HepG2 (cell line): ENCODE data around the gene UPB1. TPM values are rescaled to one million over a fixed set of nuclear protein-coding genes. Genes with fewer than 3 reads are reported as not detected.

Experiments
- BCL6 ChIP-seq: IDR thresholded peaks from 2 replicates; pipeline ENCODE4 v1.6.1; 2016; ENCODE audit warnings: missing genetic modification reagents, missing compliant biosample characterization
- BHLHE40 ChIP-seq: IDR thresholded peaks from 2 replicates; pipeline ENCODE4 v1.6.1; 2011; ENCODE audit warnings: low read length, improper control_type of control experiment
- CBFB ChIP-seq: sonication (generic); formaldehyde crosslinking; IDR thresholded peaks from 2 replicates; pipeline ENCODE4 v1.4.0; 2020; ENCODE audit warnings: missing genetic modification reagents
- ERF ChIP-seq: IDR thresholded peaks from 2 replicates; pipeline ENCODE4 v1.6.1; 2018; ENCODE audit warnings: missing biosample characterization, missing genetic modification reagents
- ETV5 ChIP-seq: IDR thresholded peaks from 2 replicates; pipeline ENCODE4 v1.6.1; 2018; ENCODE audit warnings: missing biosample characterization, missing genetic modification reagents, inconsistent platforms, borderline replicate concordance
- GATAD2A ChIP-seq: IDR thresholded peaks from 2 replicates; pipeline ENCODE4 v1.6.1; 2016
- GZF1 ChIP-seq: sonication (generic); formaldehyde crosslinking; IDR thresholded peaks from 2 replicates; pipeline ENCODE4 v1.5.1; 2020; ENCODE audit warnings: mild to moderate bottlenecking, missing genetic modification reagents
- ISX ChIP-seq: sonication (generic); formaldehyde crosslinking; conservative IDR thresholded peaks from 2 replicates; pipeline ENCODE4 v1.5.0; 2020; ENCODE audit warnings: missing genetic modification reagents
- KDM6A ChIP-seq: IDR thresholded peaks from 2 replicates; pipeline ENCODE4 v1.6.1; 2016; ENCODE audit warnings: low read depth
- MAFF ChIP-seq: IDR thresholded peaks from 2 replicates; pipeline ENCODE4 v1.6.1; 2011; ENCODE audit warnings: low read depth, low read length, improper control_type of control experiment
- NFYB ChIP-seq: sonication (generic); formaldehyde crosslinking; IDR thresholded peaks from 2 replicates; pipeline ENCODE4 v1.4.0; 2020; ENCODE audit warnings: missing genetic modification reagents
- PCBP1 ChIP-seq: fragments of 200-400 bp; formaldehyde crosslinking; IDR thresholded peaks from 2 replicates; pipeline ENCODE4 v1.6.1; 2017; ENCODE audit warnings: mild to moderate bottlenecking, low read depth, low read length, borderline replicate concordance
- RNF219 ChIP-seq: sonication (generic); formaldehyde crosslinking; IDR thresholded peaks from 2 replicates; pipeline ENCODE4 v1.5.0; 2020; ENCODE audit warnings: mild to moderate bottlenecking, missing genetic modification reagents
- SNAPC2 ChIP-seq: sonication (generic); formaldehyde crosslinking; IDR thresholded peaks from 2 replicates; pipeline ENCODE4 v1.8.1; 2022; ENCODE audit warnings: mild to moderate bottlenecking, missing genetic modification reagents
- SP4 ChIP-seq: sonication (generic); formaldehyde crosslinking; IDR thresholded peaks from 2 replicates; pipeline ENCODE4 v1.8.1; 2023; ENCODE audit warnings: mild to moderate bottlenecking, missing genetic modification reagents
- SPEN ChIP-seq: sonication (generic); formaldehyde crosslinking; IDR thresholded peaks from 2 replicates; pipeline ENCODE4 v1.5.1; 2020; ENCODE audit warnings: low read depth, mild to moderate bottlenecking, missing genetic modification reagents
- SRSF4 ChIP-seq: fragments of 200-400 bp; formaldehyde crosslinking; IDR thresholded peaks from one replicate; pipeline ENCODE4 v1.6.1; 2018; ENCODE audit warnings: mild to moderate bottlenecking, low read depth, low read length, moderate library complexity; ENCODE audit not compliant: poor library complexity, severe bottlenecking
- ZKSCAN8 ChIP-seq: IDR thresholded peaks from 2 replicates; pipeline ENCODE4 v1.6.1; 2016; ENCODE audit warnings: borderline replicate concordance, missing genetic modification reagents, missing compliant biosample characterization
- ZNF160 ChIP-seq: sonication (generic); formaldehyde crosslinking; IDR thresholded peaks from 2 replicates; pipeline ENCODE4 v1.8.0; 2022; ENCODE audit warnings: mild to moderate bottlenecking, inconsistent platforms, missing genetic modification reagents
- ZNF17 ChIP-seq: sonication (generic); formaldehyde crosslinking; IDR thresholded peaks from 2 replicates; pipeline ENCODE4 v1.5.0; 2020; ENCODE audit warnings: mild to moderate bottlenecking, missing genetic modification reagents
- ZNF235 ChIP-seq: sonication (generic); formaldehyde crosslinking; IDR thresholded peaks from 2 replicates; pipeline ENCODE4 v1.8.1; 2023; ENCODE audit warnings: mild to moderate bottlenecking, missing genetic modification reagents, borderline replicate concordance
- ZNF274 ChIP-seq: sonication (generic); formaldehyde crosslinking; IDR thresholded peaks from 2 replicates; pipeline ENCODE4 v1.5.1; 2020; ENCODE audit warnings: mild to moderate bottlenecking, missing genetic modification reagents
- ZNF292 ChIP-seq: sonication (generic); formaldehyde crosslinking; IDR thresholded peaks from 2 replicates; pipeline ENCODE4 v1.8.1; 2022; ENCODE audit warnings: mild to moderate bottlenecking, low read depth, missing genetic modification reagents, borderline replicate concordance
- ZNF296 ChIP-seq: sonication (generic); formaldehyde crosslinking; conservative IDR thresholded peaks from 2 replicates; pipeline ENCODE4 v1.5.0; 2020; ENCODE audit warnings: mild to moderate bottlenecking, missing genetic modification reagents
- ZNF350 ChIP-seq: sonication (generic); formaldehyde crosslinking; IDR thresholded peaks from 2 replicates; pipeline ENCODE4 v1.4.0; 2020; ENCODE audit warnings: mild to moderate bottlenecking, low read depth, missing genetic modification reagents, borderline replicate concordance
- ZNF451 ChIP-seq: sonication (generic); formaldehyde crosslinking; IDR thresholded peaks from 2 replicates; pipeline ENCODE4 v1.5.0; 2020; ENCODE audit warnings: mild to moderate bottlenecking, missing genetic modification reagents
- polyA plus RNA-seq, 8 experiments: library from polyadenylated mRNA; depleted of rRNA in 3 of 8; stranded (reverse) in 7 of 8; unstranded in 1 of 8; fragments of >200 nt; fragmentation: Illumina TruSeq in 4 of 8; extraction: Trizol in 4 of 8; gene quantifications; 2 replicates each; pipeline versions ENCODE4 v1.2.1 to v1.2.3, GENCODE V29; 2011 to 2016; ENCODE audit warnings: low read depth in 4 of 8, missing spikeins in 1 of 8, mixed read lengths in 1 of 8; ENCODE audit not compliant: insufficient read depth in 1 of 8
- total RNA-seq, 5 experiments: library from RNA; depleted of rRNA; stranded (reverse); fragments of >200 nt; fragmentation: Illumina TruSeq; extraction: Trizol; gene quantifications; 2 replicates each; pipeline ENCODE4 v1.2.3, GENCODE V29; 2016; ENCODE audit warnings: low read depth in 1 of 5
- TF ChIP-seq, protein P1 (sequence below): sonication (generic); formaldehyde crosslinking; IDR thresholded peaks from 2 replicates; pipeline ENCODE4 v1.8.1; 2023; ENCODE audit warnings: missing genetic modification reagents, mild to moderate bottlenecking, borderline replicate concordance
- TF ChIP-seq, protein P2 (sequence below): IDR thresholded peaks from 2 replicates; pipeline ENCODE4 v1.6.1; 2016

Gene UPB1
- total and polyA plus RNA-seq, 2 of the 13 experiments (the other 11 are each of a cell fraction or from before 2014, with no cell fraction given), result 0.38 to 1.2 TPM

- TF ChIP-seq PCBP1 (0 out of 2 replicates have a peak, but pooled peaks have one; percentile 75), BCL6 (CRISPR knock-in tag) (peak; percentile 61), ZNF296 (CRISPR knock-in tag) (no peak), SPEN (peak; percentile 98; the same call in 1 of the 2 replicates), ZNF274 (CRISPR knock-in tag) (peak; percentile 81; the same call in 1 of the 2 replicates), SP4 (CRISPR knock-in tag) (peak; percentile 84; the same call in 1 of the 2 replicates), BHLHE40 (no peak), ZKSCAN8 (CRISPR knock-in tag) (peak; percentile 63), KDM6A (CRISPR knock-in tag) (no peak), GZF1 (CRISPR knock-in tag) (peak; percentile 79; the same call in 1 of the 2 replicates), CBFB (CRISPR knock-in tag) (peak; percentile 75), ZNF235 (peak; percentile 83; the same call in 1 of the 2 replicates), ERF (CRISPR knock-in tag) (peak; percentile 82), SNAPC2 (CRISPR knock-in tag) (no peak), ZNF17 (no peak), ZNF350 (CRISPR knock-in tag) (peak; percentile 89; the same call in 1 of the 2 replicates), ZNF160 (CRISPR knock-in tag) (peak; percentile 75), NFYB (peak; percentile 86), ZNF451 (CRISPR knock-in tag) (peak; percentile 76; the same call in 1 of the 2 replicates), ETV5 (CRISPR knock-in tag) (peak; percentile 84), ISX (CRISPR knock-in tag) (no peak), ZNF292 (CRISPR knock-in tag) (0 out of 2 replicates have a peak, but pooled peaks have one; percentile 10), SRSF4 (no peak), RNF219 (0 out of 2 replicates have a peak, but pooled peaks have one; percentile 67), GATAD2A (CRISPR knock-in tag) (peak; percentile 77; the same call in 1 of the 2 replicates), MAFF (no peak)
- TF ChIP-seq, protein P1, sequence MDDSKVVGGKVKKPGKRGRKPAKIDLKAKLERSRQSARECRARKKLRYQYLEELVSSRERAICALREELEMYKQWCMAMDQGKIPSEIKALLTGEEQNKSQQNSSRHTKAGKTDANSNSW (CRISPR knock-in tag), result peak; percentile 72; the same call in 1 of the 2 replicates
- TF ChIP-seq, protein P2, sequence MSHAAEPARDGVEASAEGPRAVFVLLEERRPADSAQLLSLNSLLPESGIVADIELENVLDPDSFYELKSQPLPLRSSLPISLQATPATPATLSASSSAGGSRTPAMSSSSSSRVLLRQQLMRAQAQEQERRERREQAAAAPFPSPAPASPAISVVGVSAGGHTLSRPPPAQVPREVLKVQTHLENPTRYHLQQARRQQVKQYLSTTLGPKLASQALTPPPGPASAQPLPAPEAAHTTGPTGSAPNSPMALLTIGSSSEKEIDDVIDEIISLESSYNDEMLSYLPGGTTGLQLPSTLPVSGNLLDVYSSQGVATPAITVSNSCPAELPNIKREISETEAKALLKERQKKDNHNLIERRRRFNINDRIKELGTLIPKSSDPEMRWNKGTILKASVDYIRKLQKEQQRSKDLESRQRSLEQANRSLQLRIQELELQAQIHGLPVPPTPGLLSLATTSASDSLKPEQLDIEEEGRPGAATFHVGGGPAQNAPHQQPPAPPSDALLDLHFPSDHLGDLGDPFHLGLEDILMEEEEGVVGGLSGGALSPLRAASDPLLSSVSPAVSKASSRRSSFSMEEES (CRISPR knock-in tag), result peak; percentile 63
Observed at GRCh38 chr22:24555165-24556039, 60.3 kb downstream of the UPB1 start, which contains the start of gene SNRPD3 (continued).
